GM19324 (cell line): ENCODE results near the gene NR4A2.

Source experiments
- ATAC-seq: cut with Tn5 transposase; IDR thresholded peaks from one replicate; pipeline ENCODE4 v1.9.1; 2021; ENCODE audit warnings: mild to moderate bottlenecking, moderate library complexity; ENCODE audit not compliant: unreplicated experiment, low FRiP score

Gene NR4A2

DNA sequence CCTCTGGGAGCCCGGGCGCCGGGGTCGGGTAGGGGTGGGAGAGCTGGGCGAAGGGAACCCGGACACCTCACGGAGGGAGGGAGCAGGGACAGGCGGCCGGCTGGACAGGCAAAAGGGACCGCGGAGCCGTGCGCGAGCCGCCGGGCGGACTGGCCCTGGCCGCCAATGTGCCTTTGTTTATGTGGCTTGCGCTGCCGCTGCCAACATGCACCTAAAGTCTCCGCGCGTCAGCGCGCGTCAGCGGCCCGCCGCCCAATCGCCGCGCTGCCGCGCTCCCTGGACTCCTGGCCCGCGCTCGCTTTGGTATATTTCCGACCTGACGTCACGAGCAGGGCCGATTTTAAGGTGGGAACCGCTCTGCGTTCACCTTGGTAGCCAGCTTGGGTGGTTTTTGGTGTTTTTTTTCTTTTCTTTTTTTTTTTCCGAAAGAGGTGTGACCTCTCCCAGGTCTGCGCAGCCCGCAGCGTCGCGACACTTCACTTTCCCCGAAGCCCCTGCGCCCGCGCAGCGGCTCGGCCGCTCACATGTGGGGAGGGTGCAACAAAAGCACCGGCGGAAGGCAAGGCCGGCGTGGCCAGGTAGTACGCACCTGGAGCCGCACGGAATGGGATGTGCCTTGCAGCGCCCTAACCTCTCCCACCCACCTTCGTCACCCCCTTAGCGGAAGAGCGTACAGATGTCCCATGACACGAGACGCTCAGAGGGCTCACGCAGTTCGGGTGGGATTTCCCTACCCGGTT lies at the start of gene NR4A2:
NR4A2 (minus strand) TSS at position 188 of the 740 bp plus-strand sequence. CDS start 2,535 bp downstream, outside the sequence.
- ATAC-seq, result peak; percentile 87

DNA sequence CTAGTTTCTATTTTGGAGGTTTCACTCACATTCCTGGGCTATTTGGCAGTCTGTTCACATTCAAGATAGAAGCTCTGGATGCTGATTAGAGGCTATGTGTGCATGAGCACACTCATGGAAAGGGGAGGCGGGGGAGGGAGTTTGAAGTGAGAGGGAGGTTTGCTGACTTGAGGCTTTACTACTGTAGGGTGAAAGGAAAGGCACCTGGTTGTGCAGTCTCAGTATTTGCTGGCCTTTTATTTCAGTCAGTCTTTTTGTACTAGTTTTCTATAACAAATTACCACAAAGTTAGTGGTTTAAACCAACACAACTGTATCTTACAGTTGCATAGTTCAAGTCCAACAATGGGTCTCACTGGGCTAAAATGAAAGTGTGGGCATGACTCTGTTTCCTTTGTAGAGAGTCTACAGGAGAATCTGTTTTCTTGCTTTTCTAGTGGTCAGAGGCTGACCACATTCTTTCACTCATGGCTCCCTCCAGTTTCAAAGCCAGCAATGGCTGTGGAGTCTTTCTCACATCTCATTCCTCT lies 47.7 kb upstream of the NR4A2 start:
- peak; percentile 86 for ATAC-seq

DNA sequence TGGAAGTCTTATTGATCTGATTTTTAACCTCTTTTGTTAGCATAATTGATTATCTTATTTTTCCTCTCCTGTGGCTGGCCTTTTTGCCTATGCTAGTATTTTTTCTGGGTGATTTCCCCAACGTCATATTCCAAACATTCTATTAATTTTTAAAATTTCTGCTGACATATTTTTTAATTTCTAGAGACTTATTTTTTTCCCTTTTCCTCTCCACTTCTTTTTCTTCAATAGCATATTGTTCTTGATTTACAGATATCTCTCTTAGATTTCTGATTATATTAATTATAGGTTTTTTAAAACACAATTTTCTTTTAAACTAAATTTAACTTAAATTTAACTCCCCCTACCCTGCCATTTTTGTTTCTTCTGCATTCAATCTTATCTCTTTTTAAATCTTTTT lies 47.2 kb upstream of the NR4A2 start:
- no peak for ATAC-seq

DNA sequence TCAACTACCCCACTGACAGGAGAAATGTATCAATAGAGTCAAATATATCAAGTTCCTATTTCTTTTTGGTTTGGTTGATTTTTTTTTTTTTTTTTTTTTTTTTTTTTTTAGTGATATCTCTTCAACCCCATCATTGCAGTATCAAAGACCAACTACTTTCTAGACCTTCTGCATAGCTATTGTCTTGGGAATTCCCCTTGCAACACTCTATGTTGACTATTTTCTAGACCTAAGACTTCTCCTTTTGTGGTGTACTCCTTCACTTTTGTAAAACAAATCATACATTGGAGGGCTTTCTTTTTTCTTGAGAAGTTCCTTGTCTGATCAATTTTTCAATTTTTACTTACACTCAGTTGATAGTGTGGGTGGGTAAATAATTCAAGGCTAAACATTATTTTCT lies 46.5 kb upstream of the NR4A2 start:
- no peak for ATAC-seq

DNA sequence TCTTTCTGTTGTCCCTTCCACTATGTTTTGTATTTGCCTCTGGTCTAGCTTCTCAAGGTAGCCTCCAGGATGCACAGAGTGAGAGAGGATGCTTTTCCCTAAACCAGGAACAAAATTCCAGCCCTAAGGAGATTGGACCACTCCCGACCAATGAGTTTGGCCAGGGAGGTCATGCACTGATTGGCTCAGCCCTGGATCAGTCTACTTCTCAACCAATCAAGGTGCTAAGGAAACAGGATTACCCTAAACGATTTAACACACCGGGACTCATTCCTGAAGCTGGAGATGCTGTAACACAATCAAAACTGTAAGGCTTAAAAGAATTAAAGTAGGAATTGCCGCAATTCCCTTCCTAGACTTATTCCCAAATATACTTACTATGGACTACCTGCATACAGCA lies 34.2 kb upstream of the NR4A2 start:
- no peak for ATAC-seq

DNA sequence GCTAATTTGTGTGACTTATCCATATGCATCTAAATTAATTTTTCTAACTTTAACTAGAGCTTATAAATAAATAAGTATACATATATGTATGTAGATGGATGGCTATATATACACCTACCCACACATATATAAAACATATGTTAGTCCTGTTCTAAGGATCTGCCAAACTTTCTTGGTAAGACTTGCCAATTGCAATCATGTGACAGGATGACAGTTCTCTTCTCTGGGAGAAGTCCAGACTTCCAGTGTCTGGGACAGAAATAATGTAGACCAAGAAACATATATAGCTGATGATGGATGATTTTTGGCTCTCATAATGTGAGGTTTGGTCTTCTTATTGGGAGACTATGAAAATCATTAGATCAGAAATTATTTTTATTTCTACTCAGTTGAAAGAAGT lies 30.6 kb upstream of the NR4A2 start:
- ATAC-seq, result no peak

DNA sequence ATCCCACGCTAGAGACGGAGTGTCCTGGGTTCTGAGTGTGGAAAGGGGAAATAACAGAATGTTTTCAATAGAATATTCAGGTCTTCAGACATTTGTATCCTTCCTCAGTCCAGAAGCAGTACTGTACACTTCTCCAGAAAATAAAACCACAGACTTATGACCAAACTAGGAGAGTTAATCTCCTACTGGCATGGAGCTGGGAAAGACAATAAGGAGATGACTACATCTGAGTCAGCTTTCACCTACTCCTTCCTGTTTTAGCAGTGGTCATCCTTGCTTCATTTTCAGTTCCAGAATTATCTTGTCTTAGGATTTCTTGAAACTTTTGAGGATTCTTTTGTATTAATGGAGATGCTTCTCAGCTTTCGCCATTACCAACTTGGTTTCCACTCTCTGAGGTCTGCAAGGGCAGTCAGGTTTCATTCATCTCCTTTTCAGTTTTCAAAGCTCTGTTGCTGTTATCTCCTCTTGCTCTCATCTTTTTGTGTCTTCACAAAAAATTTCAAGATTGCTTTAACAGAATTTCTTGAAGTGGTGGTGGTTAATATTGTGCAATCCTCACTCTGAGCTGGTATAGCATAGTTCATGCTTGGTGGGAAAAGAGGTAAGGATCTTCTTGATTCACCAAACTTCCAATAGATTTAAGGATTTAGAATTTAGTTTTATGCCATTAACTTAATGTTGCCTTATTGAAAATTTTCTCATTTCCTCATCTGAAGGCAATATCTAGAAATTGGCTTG lies 23.7 kb upstream of the NR4A2 start:
- no peak for ATAC-seq

DNA sequence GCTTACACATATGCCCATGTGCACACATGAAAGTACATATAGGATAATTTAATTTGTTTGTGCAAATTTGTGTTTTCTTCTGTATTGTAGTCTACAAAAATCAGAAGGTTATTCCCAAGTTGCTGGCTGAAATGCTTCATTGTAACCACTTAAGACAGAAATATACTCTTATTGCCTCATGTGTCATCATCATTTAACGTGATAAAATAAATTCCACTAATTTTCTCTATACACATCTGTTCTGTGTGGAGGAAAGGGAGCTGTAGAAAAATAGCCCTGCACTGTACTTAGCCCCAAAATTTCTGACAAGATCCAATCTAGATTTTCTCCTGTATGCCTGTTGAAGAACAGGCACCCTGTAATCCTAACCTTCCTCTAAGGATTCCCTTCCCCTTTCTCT lies 20.4 kb upstream of the NR4A2 start:
- no peak for ATAC-seq

DNA sequence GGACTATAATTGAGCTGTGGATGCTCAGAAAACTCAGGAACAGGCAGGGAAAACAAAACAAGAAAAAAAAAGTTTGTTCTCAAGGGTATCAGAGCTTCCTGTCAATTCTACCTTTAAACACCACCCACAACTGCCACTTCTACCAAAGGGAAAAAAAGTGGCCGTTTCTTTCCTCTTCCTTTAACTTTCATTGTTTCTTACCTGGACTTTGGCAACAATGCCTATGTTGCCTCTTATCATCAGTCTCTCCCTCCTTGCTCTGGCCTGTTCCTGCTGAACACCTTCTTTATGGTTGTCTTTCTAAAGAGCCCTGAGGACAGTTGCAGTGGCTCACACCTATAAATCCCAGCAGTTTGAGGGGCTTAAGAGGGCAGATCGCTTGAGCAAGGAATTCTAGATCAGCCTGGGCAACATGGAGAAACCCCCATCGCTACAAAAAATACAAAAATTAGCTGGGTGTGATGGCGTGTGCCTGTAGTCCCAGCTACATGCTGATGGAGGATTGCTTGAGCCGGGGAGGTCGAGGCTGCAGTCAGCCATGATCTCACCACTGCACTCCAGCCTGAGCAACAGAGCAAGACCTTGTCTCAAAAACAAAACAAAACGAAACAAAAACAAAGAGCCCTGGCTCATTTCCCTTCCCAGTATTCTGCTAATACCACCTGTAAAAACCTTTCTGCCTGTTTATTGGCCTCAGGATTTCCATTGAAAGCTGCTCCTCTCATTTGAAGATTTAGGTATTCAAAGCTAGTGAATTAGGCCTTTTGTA lies 18.0 kb upstream of the NR4A2 start:
- no peak for ATAC-seq

DNA sequence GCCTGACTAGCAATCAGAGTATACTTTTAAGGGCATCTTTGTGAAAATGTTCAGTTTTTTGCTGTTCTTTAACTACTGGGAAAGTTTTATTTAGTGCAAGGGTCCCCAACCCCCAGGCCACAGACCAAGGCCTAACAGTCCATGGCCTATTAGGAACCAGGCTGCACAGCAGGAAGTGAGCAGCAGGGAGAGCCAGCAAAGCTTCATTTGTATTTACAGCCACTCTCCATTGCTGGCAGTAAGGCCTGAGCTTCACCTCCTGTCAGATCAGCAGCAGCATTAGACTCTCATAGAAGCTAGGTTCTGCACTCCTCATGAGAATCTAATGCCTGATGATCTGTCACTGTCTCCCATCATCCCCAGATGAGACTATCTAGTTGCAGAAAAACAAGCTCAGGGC lies 17.1 kb upstream of the NR4A2 start:
- no peak for ATAC-seq

DNA sequence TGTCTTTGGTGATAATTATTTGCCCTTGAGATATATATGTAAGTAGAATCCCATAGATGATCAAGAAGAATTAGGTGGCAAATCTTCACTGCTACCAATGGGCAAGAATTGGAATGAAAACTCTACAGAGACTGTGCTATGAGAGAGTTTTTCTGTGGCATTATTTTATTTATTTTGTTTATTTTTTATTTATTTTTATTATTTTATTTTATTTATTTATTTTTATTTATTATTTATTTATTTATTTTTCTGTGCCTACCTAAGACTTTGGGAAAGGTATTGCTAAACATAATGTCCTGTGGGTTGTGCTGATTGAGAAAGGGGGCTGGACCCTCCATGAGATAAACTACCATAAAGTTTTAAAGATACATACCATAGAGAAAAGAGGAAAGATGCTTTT lies 16.6 kb upstream of the NR4A2 start:
- ATAC-seq, result no peak

DNA sequence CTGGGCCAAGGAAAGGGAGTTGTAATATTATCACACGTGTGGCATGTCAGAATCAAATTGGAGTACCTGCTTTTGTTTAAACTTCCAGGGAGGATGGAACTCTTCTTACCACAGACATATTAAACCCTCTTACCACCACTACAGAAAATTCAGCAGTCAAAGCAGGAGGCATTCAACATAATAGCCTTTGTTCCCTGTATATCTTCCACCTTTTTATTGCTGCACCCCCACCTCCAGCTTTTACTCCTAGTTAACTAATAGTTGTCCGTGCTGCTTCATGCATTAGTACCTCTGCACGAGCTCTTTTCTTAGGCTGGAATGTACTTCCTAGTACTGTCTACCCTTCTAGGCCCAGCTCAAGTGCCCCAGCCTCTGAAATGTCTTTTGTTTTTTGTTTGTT lies 14.9 kb upstream of the NR4A2 start:
- no peak for ATAC-seq

DNA sequence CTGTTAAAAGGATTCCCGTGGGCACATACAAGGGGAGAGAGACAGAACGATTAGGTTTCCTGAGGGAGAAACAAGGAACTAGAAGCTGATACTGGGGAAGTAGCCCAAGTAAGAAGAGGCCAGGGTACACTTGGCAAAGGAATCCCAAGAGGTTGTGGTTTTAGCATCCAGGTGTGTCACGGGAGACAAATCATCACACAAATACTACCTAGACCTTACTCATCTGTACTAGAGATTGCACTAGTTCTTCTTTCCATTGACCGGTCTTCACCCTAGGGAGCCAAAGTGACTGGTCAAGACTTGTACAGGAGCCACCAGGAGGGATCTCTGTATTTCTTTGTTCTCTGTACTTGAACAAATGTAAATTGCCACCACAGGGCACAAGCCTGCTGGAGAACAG lies 14.2 kb upstream of the NR4A2 start:
- no peak for ATAC-seq

DNA sequence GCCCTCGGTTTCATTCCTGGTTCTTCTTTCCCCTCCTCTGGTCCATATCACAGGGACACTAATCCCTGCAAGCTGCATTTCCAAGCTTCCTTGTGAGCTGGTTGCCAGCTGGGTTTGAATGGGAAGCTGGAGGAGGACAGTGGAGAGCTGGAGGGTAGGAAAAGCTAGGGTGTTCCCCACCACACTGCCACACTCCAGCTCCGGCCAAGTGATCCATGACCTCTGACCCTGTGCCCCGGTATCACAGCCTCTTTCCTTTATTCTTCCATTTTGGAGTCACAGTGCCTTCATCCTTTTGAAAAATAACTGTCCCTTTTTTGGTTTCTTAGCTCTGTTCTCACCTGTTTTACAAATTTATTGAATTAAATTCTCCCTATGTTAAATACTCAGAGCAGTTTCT lies 13.1 kb upstream of the NR4A2 start:
- no peak for ATAC-seq

DNA sequence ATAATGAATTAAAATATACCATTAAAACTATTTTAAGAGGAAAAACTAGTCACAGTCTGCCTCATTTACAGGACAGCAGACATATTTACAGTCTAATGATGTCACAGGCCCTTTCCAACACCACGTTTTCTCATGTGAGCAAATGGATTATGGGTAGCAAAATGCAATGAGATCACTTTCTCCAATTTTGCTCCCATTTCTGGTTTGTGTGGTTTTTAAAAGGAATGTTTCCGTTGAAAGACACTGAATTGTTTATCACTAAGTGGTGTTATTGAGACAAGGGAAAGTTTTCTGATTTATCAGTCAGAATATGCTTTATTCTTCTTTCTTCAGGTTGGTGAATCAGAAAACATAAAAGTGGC lies 11.4 kb upstream of the NR4A2 start:
- no peak for ATAC-seq

DNA sequence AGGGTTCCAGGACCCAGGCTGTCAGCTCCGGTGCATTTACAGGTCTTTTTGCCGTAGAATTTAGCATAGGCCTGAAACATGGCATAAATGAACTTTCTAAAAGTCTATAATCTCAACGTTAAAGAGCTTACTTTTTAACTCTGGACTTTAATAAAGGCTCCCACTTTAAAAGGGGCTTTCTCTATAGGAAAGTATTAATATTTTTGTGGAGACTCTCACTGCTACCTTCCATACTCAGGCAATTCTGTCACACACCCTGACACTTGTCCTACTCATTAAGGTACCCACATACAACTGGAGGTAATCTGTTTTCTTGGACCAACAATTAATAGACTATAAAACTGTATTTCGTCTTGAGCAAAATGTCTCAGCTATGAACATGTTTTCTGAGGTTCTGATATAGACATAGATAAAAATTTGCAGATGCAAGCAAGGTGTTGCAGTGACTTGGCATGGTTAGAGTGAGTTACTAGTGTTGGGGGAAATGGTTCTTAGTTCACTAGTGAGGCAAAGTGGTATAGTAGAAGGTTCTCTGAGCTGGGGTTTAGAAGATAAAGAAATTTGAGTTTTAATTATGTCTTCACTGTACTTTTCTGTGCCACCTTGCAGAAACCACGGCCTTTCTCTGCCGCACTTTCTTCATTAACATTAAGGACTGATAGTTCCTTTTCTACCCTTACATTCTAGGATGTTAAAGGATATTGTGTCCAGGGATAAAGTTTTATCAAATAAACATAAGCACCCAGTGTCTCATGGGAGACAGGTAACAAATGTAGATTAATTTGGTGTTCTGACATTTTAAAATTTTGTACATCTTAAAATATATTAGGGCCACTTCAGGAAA lies 10.8 kb upstream of the NR4A2 start:
- ATAC-seq, result no peak

DNA sequence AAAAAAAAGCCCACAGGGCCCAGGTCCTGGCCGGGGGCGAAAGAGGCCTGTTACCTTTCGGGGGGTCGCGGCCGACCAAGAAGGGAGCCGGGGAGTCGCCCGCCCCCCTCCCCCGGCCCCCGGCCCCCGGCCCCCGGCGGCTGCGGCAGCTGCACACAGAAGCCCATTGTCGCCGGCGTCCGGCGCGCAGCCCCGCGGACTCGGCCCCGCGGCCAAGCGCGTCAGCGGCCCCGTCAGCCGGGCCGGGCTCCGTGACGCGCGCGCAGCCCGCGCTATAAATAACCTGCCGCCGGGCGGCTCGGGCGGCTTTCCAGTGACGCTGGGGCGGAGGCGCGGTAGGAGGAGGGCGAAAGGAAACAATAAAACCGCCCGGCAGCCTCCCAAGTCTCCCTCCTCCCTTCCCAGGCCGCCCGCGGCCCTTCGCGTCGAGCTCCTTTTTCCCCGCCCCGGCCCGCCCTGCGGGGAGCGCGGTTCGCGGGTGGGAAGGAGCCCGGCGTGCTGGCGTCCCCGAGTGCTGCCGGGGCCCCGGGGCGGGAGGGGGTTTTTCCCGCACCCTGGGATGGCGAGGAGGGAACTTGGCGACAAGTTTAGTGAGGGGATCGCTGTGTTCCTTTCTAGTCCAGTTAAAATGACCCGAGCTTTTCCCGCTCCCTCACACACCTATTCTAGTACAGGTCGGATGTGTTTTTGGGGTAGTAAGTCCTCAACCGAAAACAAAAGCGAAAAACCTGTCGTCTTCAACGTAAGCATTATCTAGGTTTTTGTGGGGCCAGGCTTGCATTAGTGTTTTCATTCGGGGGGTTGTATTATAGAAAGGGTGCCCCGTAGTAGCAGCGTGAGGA lies 10.0 kb upstream of the NR4A2 start:
- peak; percentile 64 for ATAC-seq

DNA sequence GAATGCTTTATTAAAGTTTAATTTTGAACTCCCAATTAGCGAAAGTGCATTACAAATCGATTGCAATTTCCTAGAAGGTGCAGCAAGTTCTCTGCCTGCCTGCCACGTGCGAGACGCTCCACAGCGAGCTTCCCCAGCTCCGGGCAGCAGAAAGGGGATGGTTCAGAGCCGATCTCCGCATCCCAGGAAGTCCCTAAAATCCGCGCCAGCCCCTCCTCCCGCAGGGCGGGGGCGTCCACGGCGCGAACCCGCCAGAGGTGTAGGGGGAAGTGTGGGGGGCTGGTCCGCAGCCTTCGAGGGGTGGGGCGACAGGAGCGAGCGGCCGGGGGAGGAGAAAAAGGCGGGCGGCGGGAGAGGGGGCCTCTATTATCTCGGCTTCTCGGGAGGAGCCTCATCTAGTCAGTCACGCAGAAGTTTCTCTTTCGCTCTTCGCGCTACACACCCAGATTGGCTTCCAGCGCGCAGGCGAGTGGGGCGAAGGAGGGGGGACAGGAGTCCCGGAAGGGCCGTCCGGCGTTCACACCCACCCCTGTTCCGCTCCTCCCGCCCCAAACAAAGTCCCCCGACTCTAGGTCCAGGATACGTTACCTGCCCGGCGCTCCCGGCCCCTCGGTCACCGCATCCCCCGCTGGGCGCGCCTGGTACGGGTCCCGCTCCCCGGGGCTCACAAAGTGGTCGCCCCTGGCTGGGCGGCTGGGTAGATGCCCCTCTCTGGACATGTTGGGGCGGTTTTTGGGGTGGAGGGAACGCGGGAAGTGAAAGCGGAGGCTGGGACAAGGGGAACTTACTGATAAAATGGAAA lies 9.1 kb upstream of the NR4A2 start:
- peak; percentile 89 for ATAC-seq
